Measurements from ENCODE around the gene ORM2.

DNA sequence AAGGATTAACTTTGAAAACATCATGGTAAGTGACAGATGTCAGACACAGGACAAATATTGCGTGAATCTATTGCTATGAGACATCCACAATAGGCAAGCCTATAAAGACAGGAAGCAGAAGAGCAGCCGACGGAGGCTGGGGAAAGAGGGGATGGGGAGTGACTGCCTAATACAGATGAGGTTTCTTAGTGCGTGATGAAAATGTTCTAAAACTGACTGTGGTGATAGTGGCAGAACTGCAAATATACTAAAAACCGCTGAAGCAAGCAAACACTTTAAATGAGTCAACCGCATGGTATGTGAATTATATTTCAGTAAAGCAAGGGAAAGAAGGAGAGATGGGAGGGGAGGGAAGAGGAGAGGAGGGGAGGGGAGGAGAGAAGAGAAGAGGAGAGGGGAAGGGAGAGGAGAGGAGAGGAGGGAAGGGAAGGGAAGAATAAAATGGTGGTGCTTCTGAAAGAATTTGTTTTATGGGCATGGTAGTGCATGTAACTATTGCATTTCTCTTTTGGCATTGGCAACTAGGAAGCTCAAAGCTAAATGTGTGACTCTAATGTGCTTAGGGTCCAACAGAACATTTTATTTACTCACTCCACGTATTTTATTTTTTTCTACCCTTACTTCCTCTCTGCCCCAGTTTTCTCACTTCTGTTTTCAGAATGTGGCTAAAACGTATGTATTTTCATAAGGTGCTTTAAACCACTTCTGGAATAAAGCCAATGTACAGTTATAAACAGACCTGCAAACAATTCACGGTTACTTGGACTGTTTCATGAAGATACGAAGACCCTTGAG, 36.9 kb downstream of the ORM2 start:
- TF ChIP-seq, protein P1, sequence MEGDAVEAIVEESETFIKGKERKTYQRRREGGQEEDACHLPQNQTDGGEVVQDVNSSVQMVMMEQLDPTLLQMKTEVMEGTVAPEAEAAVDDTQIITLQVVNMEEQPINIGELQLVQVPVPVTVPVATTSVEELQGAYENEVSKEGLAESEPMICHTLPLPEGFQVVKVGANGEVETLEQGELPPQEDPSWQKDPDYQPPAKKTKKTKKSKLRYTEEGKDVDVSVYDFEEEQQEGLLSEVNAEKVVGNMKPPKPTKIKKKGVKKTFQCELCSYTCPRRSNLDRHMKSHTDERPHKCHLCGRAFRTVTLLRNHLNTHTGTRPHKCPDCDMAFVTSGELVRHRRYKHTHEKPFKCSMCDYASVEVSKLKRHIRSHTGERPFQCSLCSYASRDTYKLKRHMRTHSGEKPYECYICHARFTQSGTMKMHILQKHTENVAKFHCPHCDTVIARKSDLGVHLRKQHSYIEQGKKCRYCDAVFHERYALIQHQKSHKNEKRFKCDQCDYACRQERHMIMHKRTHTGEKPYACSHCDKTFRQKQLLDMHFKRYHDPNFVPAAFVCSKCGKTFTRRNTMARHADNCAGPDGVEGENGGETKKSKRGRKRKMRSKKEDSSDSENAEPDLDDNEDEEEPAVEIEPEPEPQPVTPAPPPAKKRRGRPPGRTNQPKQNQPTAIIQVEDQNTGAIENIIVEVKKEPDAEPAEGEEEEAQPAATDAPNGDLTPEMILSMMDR (IDR thresholded peaks at IDR 0.05) = no peak
- TF ChIP-seq POLR2A (IDR thresholded peaks at IDR 0.05) = no peak
- TF ChIP-seq EP300 (IDR thresholded peaks at IDR 0.05) = no peak

All from tibial nerve (tissue), 4 donors.